Gastrocnemius medialis (tissue), 4 donors: ENCODE data around the gene GAP43. TPM values are rescaled to one million over a fixed set of nuclear protein-coding genes. Genes with fewer than 3 reads are reported as not detected.

Source experiments
- ATAC-seq, 2 donors: fragments of 150-250 bp; one replicate each; pipeline ENCODE4 v1.9.1; 2016
- DNase-seq, 2 donors: peaks; one replicate each; pipeline ENCODE4 v3.0.0-alpha.2; 2019
- H3K27ac ChIP-seq, 4 donors: fragments of 200-600 bp; sonication (generic); 1 replicate in 1 of 4; 2 replicates in 3 of 4; pipeline ENCODE4 v1.5.1; 2016 to 2018; ENCODE audit warnings: mild to moderate bottlenecking in 2 of 4, moderate library complexity in 1 of 4
- H3K27me3 ChIP-seq, 3 donors: fragments of 200-600 bp; sonication (generic) in 2 of 3; 1 replicate in 1 of 3; 2 replicates in 2 of 3; pipeline versions ENCODE4 v1.5.1 to v1.6.0; 2016 to 2019; ENCODE audit warnings: mild to moderate bottlenecking in 1 of 3, moderate library complexity in 1 of 3
- H3K36me3 ChIP-seq, 2 donors: fragments of 200-600 bp; sonication (generic) in 1 of 2; one replicate each; pipeline ENCODE4 v1.5.1; 2017 to 2018
- H3K4me1 ChIP-seq, 2 donors: fragments of 200-600 bp; sonication (generic) in 1 of 2; one replicate each; pipeline ENCODE4 v1.5.1; 2016 to 2017; ENCODE audit warnings: mild to moderate bottlenecking in 2 of 2
- H3K4me3 ChIP-seq, 4 donors: fragments of 200-600 bp; sonication (generic) in 3 of 4; 1 replicate in 1 of 4; 2 replicates in 3 of 4; pipeline ENCODE4 v1.5.1; 2016 to 2019; ENCODE audit warnings: mild to moderate bottlenecking in 2 of 4
- H3K9me3 ChIP-seq, 3 donors: fragments of 200-600 bp; sonication (generic) in 2 of 3; 1 replicate in 1 of 3; 2 replicates in 2 of 3; pipeline ENCODE4 v1.5.1; 2016 to 2019
- POLR2A ChIP-seq, 2 donors: fragments of 450-650 bp; IDR thresholded peaks; one replicate each; pipeline ENCODE4 v1.6.1; 2017; ENCODE audit warnings: antibody characterized with exemption in 2 of 2, mild to moderate bottlenecking in 2 of 2, moderate library complexity in 2 of 2
- in situ Hi-C, 4 donors: fragments of 200-750 bp; cut with MboI; loops; one replicate each; pipeline versions ENCODE4 v1.15.0 to v1.8.0; 2017; ENCODE audit warnings: low sequenced_read_pairs in 4 of 4
- intact Hi-C: fragments of 100-400 bp; cut with DNase I; formaldehyde crosslinking; loops from one replicate; pipeline ENCODE4 v1.15.1; 2023; ENCODE audit warnings: low total_unique reads
- total RNA-seq, 4 donors: library from RNA; depleted of rRNA; stranded (reverse); fragments of >200 nt; gene quantifications; one replicate each; pipeline versions ENCODE4 v1.1.0 to v1.2.3, GENCODE V29; 2016
- TF ChIP-seq, protein P1 (sequence below), 5 experiments: fragments of 450-650 bp in 3 of 5; fragments of 200-600 bp in 2 of 5; sonication (generic) in 2 of 5; IDR thresholded peaks in 4 of 5; conservative IDR thresholded peaks in 1 of 5; 1 replicate in 4 of 5; 2 replicates in 1 of 5; pipeline ENCODE4 v1.5.1; 2016 to 2019; ENCODE audit warnings: antibody characterized with exemption in 5 of 5, mild to moderate bottlenecking in 3 of 5, moderate library complexity in 3 of 5

GAP43 gene
- total RNA-seq, 4 donors from 2014 or later = 0.20 TPM; not detected in 3

DNA sequence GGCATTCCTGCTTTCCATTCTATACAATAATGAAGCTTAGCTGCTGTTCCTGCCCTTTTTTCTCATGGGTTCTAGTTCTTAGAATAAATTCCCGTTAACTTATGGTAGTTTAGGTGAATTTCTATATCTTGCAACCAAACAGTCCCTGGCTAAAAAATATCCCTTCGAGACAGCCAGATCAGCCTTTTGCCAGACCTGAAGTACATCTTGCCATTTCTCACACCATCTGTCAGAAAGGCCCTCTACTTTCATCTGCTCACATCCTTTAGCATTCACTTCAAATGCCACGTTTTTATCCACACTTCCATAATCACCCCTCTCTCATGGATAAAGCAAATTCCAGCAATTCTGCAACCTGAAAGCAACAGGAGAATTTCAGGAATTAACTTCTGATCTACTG, 145.4 kb downstream of the GAP43 start:
- Histone ChIP-seq H3K36me3 (no peaks in the 10 kb centered on the region), H3K4me3 (no peak overlapping the region), H3K27ac (no peak overlapping the region), H3K4me1 (peaks cover 0 to 5% of the 10 kb centered on the region in 2 donors), H3K9me3 (no peaks in the 10 kb centered on the region), H3K27me3 (no peaks in the 10 kb centered on the region)
- ATAC-seq (no peak), DNase-seq (no peak)
- intact Hi-C loops = no loop called here
- in situ Hi-C loops = no loop called here
- TF ChIP-seq POLR2A (IDR thresholded peaks at IDR 0.05) = no peak
- TF ChIP-seq, protein P1, sequence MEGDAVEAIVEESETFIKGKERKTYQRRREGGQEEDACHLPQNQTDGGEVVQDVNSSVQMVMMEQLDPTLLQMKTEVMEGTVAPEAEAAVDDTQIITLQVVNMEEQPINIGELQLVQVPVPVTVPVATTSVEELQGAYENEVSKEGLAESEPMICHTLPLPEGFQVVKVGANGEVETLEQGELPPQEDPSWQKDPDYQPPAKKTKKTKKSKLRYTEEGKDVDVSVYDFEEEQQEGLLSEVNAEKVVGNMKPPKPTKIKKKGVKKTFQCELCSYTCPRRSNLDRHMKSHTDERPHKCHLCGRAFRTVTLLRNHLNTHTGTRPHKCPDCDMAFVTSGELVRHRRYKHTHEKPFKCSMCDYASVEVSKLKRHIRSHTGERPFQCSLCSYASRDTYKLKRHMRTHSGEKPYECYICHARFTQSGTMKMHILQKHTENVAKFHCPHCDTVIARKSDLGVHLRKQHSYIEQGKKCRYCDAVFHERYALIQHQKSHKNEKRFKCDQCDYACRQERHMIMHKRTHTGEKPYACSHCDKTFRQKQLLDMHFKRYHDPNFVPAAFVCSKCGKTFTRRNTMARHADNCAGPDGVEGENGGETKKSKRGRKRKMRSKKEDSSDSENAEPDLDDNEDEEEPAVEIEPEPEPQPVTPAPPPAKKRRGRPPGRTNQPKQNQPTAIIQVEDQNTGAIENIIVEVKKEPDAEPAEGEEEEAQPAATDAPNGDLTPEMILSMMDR (IDR thresholded peaks at IDR 0.05 in 4 of 5, conservative IDR thresholded peaks at IDR 0.05 in 1 of 5) = no peak
